ENCODE measurements around the gene PTPRK. TPM values are rescaled to one million over a fixed set of nuclear protein-coding genes. Genes with fewer than 3 reads are reported as not detected.

The PTPRK gene
- total and polyA plus RNA-seq, 2 donors (not counting 1 experiment from before 2014, with no cell fraction given), result 16.2 to 18.7 TPM

DNA sequence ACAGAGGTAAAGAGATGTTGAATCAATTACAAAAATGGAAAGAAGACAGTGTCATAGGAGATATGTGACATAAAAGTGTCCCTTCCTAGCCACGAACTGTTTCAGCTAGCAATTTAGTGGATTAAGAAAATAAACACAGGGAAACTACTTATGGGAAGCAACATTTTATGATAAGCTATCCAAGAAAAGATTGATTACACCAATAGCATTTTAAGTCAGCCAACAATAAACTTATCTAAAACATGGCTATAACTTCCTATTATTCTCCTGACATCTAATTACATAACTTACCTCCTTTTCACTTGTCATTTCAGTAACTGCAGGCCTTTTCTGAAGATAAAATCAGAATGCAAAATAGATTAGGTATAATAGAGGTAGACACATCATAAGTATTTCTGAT is 111.4 kb downstream of the PTPRK start:
- no CpG with 5 or more reads among the region's 1 CpG for WGBS (ENCODE audit: insufficient coverage)
- ChIA-PET POLR2A (no interaction called here), CTCF (no interaction called here)
- no peak overlapping the region for H3K4me2 ChIP-seq (replicated peaks; ENCODE audit: low read depth, low read length, poor library complexity, severe bottlenecking)
- H3K4me1 ChIP-seq (ENCODE audit: control insufficient read depth in 2 of 2, insufficient read depth in 2 of 2, low read length in 2 of 2), result no peaks in the 10 kb centered on the region
- Mint-ChIP-seq H3K27me3 (no peaks in the 10 kb centered on the region), H3K4me1 (no peaks in the 10 kb centered on the region), H3K4me3 (no peak overlapping the region), H3K27ac (no peak overlapping the region), H3K9me3 (ENCODE audit: insufficient read depth) (no peaks in the 10 kb centered on the region)
- H3K79me2 ChIP-seq (ENCODE audit: control insufficient read depth, insufficient read depth, low read length), result no peaks in the 10 kb centered on the region
- no peak overlapping the region for H2AFZ ChIP-seq (ENCODE audit: insufficient read depth, low read depth, low read length, poor library complexity, severe bottlenecking)
- H3K9ac ChIP-seq (ENCODE audit: low read length), result no peak overlapping the region
- H3K27ac ChIP-seq (ENCODE audit: low read length in 2 of 2), result no peak overlapping the region
- TF ChIP-seq, protein P1, sequence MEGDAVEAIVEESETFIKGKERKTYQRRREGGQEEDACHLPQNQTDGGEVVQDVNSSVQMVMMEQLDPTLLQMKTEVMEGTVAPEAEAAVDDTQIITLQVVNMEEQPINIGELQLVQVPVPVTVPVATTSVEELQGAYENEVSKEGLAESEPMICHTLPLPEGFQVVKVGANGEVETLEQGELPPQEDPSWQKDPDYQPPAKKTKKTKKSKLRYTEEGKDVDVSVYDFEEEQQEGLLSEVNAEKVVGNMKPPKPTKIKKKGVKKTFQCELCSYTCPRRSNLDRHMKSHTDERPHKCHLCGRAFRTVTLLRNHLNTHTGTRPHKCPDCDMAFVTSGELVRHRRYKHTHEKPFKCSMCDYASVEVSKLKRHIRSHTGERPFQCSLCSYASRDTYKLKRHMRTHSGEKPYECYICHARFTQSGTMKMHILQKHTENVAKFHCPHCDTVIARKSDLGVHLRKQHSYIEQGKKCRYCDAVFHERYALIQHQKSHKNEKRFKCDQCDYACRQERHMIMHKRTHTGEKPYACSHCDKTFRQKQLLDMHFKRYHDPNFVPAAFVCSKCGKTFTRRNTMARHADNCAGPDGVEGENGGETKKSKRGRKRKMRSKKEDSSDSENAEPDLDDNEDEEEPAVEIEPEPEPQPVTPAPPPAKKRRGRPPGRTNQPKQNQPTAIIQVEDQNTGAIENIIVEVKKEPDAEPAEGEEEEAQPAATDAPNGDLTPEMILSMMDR (IDR thresholded peaks at IDR 0.05), result no peak
- no peak for TF ChIP-seq EZH2 (IDR thresholded peaks at IDR 0.05; ENCODE audit: borderline replicate concordance, insufficient read depth, low read depth, low read length, poor library complexity, severe bottlenecking)
- ATAC-seq (ENCODE audit: low read depth), result no peak
- no peak for DNase-seq
- intact Hi-C loops (cut with micrococcal nuclease), result no loop called here
- H3K36me3 ChIP-seq (replicated peaks in 1 of 2; ENCODE audit: control extremely low read depth in 1 of 2, control insufficient read depth in 1 of 2, extremely low read depth in 1 of 2, insufficient read depth in 2 of 2, low read length in 1 of 2), result no peaks in the 10 kb centered on the region
- H3K9me3 ChIP-seq (ENCODE audit: control extremely low read depth in 1 of 3, control insufficient read depth in 2 of 3, insufficient read depth in 1 of 3, low read length in 2 of 3), result no peaks in the 10 kb centered on the region
- H4K20me1 ChIP-seq (ENCODE audit: control insufficient read depth, insufficient read depth, low read length, poor library complexity, severe bottlenecking), result no peaks in the 10 kb centered on the region
- no peaks in the 10 kb centered on the region for H3K27me3 ChIP-seq (replicated peaks in 1 of 4; ENCODE audit: control extremely low read depth in 1 of 4, control insufficient read depth in 3 of 4, insufficient read depth in 4 of 4, low read length in 3 of 4)
- no peak overlapping the region for H3K4me3 ChIP-seq (ENCODE audit: control extremely low read depth in 1 of 5, extremely low read depth in 1 of 5, insufficient read depth in 1 of 5, low read depth in 2 of 5, low read length in 4 of 5)

DNA sequence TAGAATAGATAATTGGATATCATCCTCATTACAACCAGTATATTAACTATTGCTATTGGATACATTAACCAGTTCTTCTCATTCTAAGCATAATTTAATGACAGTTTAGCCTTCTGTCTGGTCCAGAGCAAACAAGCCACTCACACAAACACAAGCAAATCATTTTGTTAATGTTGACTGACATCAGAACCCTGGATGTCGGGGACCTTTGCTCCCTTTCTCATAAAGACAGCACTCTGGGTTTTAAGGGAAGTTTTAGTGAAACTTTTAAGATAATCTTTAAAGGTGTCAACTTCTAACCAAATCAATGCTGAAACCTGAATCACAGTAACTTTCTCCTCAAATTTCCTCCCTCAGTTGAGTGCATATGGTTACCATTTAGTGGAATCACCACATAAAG is 113.9 kb downstream of the PTPRK start:
- Mint-ChIP-seq H3K27me3 (no peaks in the 10 kb centered on the region), H3K27ac (no peak overlapping the region), H3K9me3 (ENCODE audit: insufficient read depth) (no peaks in the 10 kb centered on the region), H3K4me1 (no peaks in the 10 kb centered on the region), H3K4me3 (no peak overlapping the region)
- Histone ChIP-seq H3K9ac (ENCODE audit: low read length) (no peak overlapping the region), H3K36me3 (replicated peaks in 1 of 2; ENCODE audit: control extremely low read depth in 1 of 2, control insufficient read depth in 1 of 2, extremely low read depth in 1 of 2, insufficient read depth in 2 of 2, low read length in 1 of 2) (no peaks in the 10 kb centered on the region), H3K4me3 (ENCODE audit: control extremely low read depth in 1 of 5, extremely low read depth in 1 of 5, insufficient read depth in 1 of 5, low read depth in 2 of 5, low read length in 4 of 5) (no peak overlapping the region), H3K4me2 (replicated peaks; ENCODE audit: low read depth, low read length, poor library complexity, severe bottlenecking) (no peak overlapping the region), H3K4me1 (ENCODE audit: control insufficient read depth in 2 of 2, insufficient read depth in 2 of 2, low read length in 2 of 2) (no peaks in the 10 kb centered on the region), H3K27me3 (replicated peaks in 1 of 4; ENCODE audit: control extremely low read depth in 1 of 4, control insufficient read depth in 3 of 4, insufficient read depth in 4 of 4, low read length in 3 of 4) (no peaks in the 10 kb centered on the region), H3K79me2 (ENCODE audit: control insufficient read depth, insufficient read depth, low read length) (no peaks in the 10 kb centered on the region), H2AFZ (ENCODE audit: insufficient read depth, low read depth, low read length, poor library complexity, severe bottlenecking) (no peak overlapping the region), H4K20me1 (ENCODE audit: control insufficient read depth, insufficient read depth, low read length, poor library complexity, severe bottlenecking) (no peaks in the 10 kb centered on the region), H3K9me3 (ENCODE audit: control extremely low read depth in 1 of 3, control insufficient read depth in 2 of 3, insufficient read depth in 1 of 3, low read length in 2 of 3) (no peaks in the 10 kb centered on the region), H3K27ac (ENCODE audit: low read length in 2 of 2) (no peak overlapping the region)
- POLR2A ChIA-PET, result no interaction called here
- CTCF ChIA-PET, result no interaction called here
- no peak for DNase-seq
- TF ChIP-seq, protein P1 (IDR thresholded peaks at IDR 0.05), result no peak
- TF ChIP-seq EZH2 (IDR thresholded peaks at IDR 0.05; ENCODE audit: borderline replicate concordance, insufficient read depth, low read depth, low read length, poor library complexity, severe bottlenecking), result no peak
- ATAC-seq (ENCODE audit: low read depth), result no peak
- WGBS (ENCODE audit: insufficient coverage), result no CpG with 5 or more reads among the region's 1 CpG
- intact Hi-C loops (cut with micrococcal nuclease), result no loop called here
